NCI-H226 (cell line): ENCODE measurements around the gene GTF2F1.
"Not testable (repeated sequence)": the region's sequence is repeated elsewhere in the genome, so short reads cannot be mapped to it uniquely, and the experiment has no call there.

ENCODE experiments used
- DNase-seq: peaks from one replicate; pipeline ENCODE4 v3.0.0-alpha.2; 2015

The GTF2F1 gene

DNA sequence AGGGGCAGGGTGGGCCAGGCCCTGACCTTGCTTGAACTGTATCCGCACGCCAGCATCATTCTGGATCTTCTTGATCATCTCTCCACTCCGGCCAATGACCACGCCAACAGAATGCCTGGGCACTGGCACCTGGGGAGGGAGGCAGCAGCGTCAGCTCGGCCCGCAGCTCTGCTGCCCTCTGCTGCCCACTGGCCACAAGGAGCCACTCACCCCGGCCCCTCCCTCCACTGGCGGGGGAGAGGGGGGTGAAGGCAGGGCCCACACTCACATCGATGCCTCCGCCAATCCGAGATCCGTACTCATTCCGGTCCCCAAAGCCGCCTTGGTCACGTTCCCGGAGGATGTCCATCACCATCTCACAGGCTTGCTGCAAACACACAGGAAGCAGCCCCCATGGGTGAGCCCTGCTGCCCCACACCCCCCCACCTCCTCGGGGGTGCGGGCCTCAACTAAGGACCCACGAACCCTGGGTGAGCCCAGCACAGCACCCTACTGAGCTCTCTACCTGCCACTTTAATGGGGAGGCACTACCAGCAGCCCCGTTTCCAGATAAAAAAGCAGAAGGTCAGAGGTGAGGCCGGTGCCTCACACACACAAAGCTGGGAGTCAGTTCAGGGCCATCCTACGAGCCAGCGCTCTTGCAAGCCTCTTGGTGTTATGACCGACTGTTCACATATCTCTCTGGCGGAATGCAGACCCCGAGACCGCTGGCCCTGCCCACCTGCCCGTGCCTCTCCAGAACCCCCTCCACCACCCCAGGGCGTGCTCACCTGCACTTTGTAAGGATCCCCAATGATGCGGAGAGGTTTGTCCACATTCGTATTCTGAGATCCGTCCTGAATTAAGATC is 25.0 kb upstream of the GTF2F1 start:
- peak; percentile 32 for DNase-seq

- no peak for DNase-seq
Measured at GRCh38 chr19:6416658-6417405, 23.9 kb upstream of the GTF2F1 start.

DNA sequence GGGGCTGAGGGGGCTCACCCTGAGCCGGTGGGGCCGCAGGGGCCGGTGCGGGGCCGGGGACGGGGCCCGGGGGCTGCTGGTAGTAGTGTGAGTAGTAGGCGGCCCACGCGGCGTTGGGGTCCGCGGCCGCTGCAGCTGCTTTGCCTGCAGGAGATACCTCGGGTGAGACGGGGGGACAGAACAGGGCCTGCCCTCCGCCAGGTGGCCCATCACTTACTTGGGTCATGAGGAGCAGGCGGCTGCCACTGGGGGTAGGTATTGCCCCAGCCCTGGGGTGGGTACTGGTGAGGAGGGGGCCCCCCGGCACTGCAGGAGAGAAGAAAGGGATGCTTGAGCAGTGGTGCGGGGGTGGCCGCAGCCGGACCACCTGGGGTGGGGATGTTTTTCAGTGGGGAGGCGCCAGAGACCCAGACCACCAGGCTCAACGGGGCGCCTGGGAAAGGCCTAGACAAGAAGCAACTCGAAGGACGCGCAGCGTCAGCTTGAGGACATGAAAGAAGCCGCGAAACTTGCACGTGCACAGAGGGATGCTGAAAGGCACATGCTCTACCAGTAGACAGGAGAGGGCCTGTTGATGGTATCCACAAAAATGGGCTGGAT is 22.7 kb upstream of the GTF2F1 start:
- DNase-seq: no peak

- DNase-seq: no peak
Measured at GRCh38 chr19:6414793-6415590, 22.0 kb upstream of the GTF2F1 start.

- no peak for DNase-seq
Measured at GRCh38 chr19:6413721-6414643, 21.0 kb upstream of the GTF2F1 start.

DNA sequence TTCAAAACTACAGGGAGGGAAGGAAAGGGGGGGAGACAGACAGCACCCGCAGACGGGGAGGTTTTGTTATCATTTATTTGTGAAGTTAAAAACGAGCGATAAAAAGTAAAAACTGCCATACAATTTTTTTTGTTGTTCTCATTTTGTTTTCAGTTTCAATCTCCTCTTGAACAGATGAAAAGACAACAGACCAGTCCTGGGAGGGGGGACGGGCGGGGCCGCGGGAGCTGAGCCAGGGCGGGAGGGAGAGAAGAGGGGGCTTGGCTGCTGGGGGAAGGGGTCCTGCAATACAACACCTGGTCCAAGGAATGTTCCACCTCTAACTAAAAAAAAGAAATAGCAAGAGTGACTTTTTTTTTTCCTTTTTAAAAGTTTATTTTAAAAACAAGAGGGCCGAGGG is 20.3 kb upstream of the GTF2F1 start:
- no peak for DNase-seq

DNA sequence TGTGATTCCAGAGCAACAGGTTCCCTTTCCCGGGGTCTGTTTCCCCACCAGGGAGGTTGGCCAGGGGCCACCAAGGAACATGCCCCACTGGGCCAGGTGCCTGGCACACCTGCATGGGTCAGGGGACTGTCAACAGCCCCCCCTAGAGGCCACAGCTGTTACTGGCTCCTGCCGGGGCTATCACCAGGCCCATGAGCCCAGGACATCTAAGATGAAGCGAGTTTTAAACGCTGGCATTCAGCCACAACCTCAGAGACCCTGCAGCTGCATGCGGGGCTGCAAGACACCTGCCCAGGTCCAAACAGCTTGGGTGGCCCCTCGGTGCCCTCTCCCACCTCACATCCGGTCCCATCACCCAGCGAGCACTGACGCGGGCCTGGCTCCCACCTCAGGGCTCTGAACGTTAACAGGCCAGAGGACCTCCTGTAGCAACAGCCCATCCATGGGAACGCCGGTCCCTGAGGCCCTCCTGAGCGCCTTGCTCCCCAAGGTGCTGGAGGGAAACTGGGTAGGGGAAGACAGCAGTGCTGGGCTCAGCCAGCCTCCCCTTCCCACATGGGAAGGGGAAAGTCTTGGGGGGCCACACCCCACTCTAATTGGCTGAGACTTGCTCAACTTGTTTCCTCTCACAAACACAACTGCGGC is 19.6 kb upstream of the GTF2F1 start:
- no peak for DNase-seq

- DNase-seq: no peak
Measured at GRCh38 chr19:6412061-6412446, 19.1 kb upstream of the GTF2F1 start.

DNA sequence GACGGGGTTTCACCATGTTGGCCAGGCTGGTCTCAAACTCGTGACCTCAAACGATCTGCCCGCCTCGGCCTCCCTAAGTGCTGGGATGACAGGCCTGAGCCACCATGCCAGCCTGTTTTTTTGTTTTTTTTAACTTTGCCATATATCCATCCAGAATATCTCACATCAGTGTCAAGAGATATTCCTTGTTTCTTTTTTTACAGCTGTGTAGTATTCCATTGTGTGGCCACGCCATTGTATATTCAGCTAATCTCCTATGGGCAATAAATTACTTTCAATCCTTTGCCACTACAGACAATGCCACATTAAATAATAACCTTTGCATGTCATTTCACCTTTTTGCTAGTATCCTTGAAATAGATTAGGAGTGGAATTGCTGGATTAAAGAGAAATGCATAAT is 16.4 kb upstream of the GTF2F1 start:
- DNase-seq: no peak

DNA sequence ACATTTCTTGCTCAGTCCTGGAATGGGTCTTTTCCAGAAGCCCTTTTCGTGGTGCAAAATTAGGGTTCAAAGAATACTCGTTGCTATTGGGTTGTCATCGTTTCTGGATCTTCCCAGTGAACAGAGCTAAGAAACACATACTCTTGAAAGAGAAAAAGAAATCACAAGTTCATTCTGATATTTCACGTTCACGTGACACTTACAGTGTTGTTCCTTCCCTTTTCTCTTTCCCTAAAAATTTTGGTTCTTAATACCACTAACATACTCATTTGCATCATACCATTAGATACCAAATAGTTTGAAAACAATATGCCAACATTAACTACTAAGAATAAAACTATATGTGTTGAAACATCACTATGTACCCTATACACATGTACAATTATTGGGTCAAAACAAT is 13.4 kb upstream of the GTF2F1 start:
- no peak for DNase-seq

- DNase-seq: no peak
Measured at GRCh38 chr19:6402837-6403608, 10.1 kb upstream of the GTF2F1 start.

DNA sequence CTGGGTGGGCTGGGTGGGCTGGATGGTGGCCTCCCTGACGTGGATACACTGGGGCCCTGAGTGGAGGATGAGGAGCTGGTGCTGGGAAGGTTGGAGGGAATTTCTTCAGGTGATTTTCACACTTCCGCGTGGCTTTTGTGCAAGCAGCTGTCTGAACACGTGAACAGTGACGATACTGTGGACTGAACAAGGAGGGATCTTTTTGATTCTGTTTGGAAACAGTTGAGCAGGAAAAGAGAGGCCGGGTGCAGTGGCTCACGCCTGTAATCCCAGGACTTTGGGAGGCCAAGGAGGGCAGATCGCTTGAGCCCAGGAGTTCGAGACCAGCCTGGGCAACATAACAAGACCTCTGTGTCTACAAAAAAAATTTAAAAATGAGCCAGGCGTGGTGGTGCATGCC is 9.1 kb upstream of the GTF2F1 start:
- DNase-seq: no peak

- DNase-seq: not testable (repeated sequence)
Measured at GRCh38 chr19:6400062-6400944, 7.3 kb upstream of the GTF2F1 start.

GRCh38 chr19:6396305-6396704 is 3.3 kb upstream of the GTF2F1 start:
- no peak for DNase-seq

DNA sequence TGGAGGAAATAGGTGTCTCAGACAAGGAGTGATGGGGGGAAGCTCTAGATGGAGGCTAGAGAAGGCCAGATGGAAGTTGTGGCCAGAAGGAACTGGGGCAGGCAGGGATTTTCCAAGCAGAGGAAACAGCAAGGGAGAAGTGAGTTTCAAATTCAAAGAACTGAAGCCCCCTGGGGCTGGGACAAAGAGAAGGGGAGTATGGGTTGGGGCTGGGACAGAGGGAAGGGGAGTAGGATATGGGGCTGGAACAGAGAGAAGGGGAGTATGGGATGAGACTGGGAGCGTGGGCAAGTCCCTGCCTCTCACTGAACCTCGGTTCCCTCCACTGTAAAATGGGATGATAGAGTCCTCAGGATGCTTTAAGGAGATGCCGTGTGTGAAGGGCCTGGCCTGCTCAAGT is 1.9 kb upstream of the GTF2F1 start:
- DNase-seq: no peak

DNA sequence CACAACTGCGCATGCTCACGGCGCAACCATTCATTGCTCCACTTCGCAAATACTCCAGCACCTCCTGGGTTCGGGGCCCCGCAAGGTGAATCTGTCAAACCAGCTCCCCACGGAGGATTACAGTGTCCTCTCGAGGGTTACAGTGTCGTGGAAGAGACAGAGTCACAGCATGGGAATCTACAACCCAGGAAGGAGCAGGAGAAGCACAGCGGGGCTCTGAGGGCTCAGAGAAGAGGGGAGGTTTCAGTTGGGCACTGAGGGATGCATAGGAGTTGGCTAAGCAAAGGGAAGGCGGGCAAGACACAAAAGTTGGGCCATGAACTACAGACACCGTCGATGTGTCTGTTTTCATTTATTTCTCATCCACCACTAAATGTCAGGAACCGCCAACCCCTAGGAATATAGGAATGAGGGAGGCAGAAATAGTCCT is 1.0 kb upstream of the GTF2F1 start:
- DNase-seq: no peak

GRCh38 chr19:6392221-6393073 is 517 bp downstream of the GTF2F1 start:
- DNase-seq: no peak

DNA sequence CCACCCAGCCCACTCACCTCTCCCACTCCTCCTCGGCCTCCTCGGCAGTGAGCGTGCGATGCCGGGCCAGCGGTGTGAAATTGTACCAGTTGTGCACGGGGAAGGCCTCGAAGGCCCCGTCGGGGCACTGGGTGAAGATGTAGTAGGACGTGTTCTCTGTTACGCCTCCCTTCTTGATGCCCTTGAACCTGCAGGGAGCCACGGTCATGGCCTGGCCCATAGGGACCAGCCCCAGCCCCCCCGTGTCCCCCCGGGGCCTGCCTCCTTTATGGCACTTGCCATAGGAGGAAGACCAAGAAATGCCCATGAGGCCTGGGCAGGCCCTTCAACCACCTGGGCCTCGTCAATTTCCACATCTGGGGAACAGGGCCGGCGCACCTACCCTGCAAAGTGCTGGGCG is 5.6 kb downstream of the GTF2F1 start:
- no peak for DNase-seq

- DNase-seq: no peak
Measured at GRCh38 chr19:6384381-6384780, 8.6 kb downstream of the GTF2F1 start.
